Stimulated activated effector memory CD8-positive, alpha-beta T cell treated with anti-CD3 and anti-CD28 coated beads, Interleukin-12 subunit alpha, Interleukin-12 subunit beta, amount 100 ng/mL, for 72 hours (primary cell): Measurements from ENCODE around the gene CACTIN.

Source experiments
- ATAC-seq: fragments of 150-1000 bp; cut with Tn5 transposase; 2 replicates; pipeline ENCODE4 v1.10.0; 2021
- DNase-seq, 2 donors: peaks; one replicate each; pipeline ENCODE4 v3.0.0; 2021 to 2022; ENCODE audit warnings: low spot score in 2 of 2
- H3K27ac Mint-ChIP-seq: one replicate; pipeline ENCODE4 v1.8.0; 2022; ENCODE audit warnings: mild to moderate bottlenecking, mixed read lengths
- H3K36me3 Mint-ChIP-seq: one replicate; pipeline ENCODE4 v1.8.0; 2022; ENCODE audit warnings: mild to moderate bottlenecking, mixed read lengths
- H3K4me1 Mint-ChIP-seq: one replicate; pipeline ENCODE4 v1.8.0; 2022; ENCODE audit warnings: mixed read lengths
- H3K4me3 Mint-ChIP-seq: one replicate; pipeline ENCODE4 v1.8.0; 2022; ENCODE audit warnings: mild to moderate bottlenecking, mixed read lengths
- H3K9me3 Mint-ChIP-seq: one replicate; pipeline ENCODE4 v1.8.0; 2022; ENCODE audit warnings: mixed read lengths

Gene CACTIN

DNA sequence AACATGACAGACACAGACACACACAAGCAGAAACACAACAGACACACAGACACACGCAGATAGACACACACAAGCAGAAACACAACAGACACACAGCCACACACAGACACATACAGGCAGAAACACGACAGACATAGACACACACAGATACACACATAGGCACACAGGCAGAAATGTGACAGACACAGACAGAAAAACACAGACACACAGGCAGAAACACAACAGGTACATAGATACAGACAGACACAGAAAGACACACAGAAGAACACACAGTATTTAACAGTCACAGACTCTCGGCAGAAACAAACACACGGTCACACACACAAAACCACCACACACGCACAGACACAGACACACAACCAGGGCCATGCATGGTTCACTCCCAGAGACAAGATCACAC, 20.8 kb downstream of the CACTIN start:
- no peak overlapping the region for H3K27ac Mint-ChIP-seq
- no peak overlapping the region for H3K4me3 Mint-ChIP-seq
- no peak for ATAC-seq
- no peaks in the 10 kb centered on the region for H3K9me3 Mint-ChIP-seq
- DNase-seq: no peak
- H3K4me1 Mint-ChIP-seq: peaks cover 10% of the 10 kb centered on the region
- peaks cover 4% of the 10 kb centered on the region for H3K36me3 Mint-ChIP-seq

DNA sequence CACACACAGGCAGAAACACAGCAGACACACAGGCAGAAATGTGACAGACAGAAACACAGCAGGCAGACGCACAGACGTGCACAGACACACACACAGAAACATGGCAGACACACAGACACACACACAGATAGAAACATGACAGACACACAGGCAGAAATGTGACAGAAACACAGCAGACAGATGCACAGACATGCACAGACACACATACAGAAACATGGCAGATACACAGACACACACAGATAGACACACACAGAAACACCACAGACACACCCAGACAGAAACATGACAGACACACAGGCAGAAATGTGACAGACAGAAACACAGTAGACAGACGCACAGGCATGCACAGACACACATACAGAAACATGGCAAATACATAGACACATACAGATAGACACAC, 21.2 kb downstream of the CACTIN start:
- Mint-ChIP-seq H3K9me3 (no peaks in the 10 kb centered on the region), H3K27ac (no peak overlapping the region), H3K4me3 (no peak overlapping the region), H3K4me1 (peaks cover 10% of the 10 kb centered on the region), H3K36me3 (peaks cover 4% of the 10 kb centered on the region)
- no peak for ATAC-seq
- no peak for DNase-seq

- no peak overlapping the region for H3K27ac Mint-ChIP-seq
- DNase-seq: no peak
- no peaks in the 10 kb centered on the region for H3K9me3 Mint-ChIP-seq
- peak; percentile 58 for ATAC-seq
- no peak overlapping the region for H3K4me3 Mint-ChIP-seq
- H3K36me3 Mint-ChIP-seq: peaks cover under 1% of the 10 kb centered on the region
- H3K4me1 Mint-ChIP-seq: peaks cover 10% of the 10 kb centered on the region
These were observed 21.6 kb downstream of the CACTIN start for GRCh38 chr19:3604987-3605343.

DNA sequence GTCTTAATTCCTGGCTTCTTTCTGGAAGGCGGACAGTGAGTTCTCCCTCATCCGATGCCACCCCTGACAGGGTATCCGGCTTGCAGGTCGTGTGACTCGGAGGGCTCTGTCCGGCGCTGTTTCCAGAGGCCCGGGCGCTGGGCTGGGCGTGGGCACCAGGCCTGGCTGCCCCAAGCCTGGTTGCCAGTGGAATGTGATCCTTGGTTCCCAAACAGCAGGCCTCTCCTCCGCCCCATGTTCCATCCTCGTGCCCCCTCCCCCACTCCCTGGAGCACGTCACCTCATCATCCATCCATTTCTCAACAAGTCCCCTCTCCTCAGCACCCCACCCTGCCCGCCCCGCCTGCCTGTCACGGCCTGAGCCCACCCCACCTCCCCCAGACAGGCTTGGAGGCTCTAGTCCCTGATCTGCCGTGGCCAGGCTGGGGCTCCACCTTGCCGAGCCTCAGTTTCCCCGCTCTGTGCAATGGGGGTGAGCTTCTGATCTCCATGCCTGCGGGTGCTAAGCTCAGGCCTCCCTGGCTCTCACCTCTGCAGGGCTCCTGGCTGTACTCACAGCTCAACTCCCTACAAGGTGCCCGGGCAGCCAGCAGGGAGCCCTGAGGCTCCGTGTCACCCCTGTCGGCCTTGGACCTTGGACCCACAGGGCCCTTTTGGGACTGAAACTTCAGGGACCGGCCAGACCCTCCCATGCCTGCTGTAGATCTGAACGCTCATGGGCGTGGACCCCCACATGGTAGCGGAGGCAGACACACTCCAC, 22.2 kb downstream of the CACTIN start:
- H3K36me3 Mint-ChIP-seq: no peaks in the 10 kb centered on the region

DNA sequence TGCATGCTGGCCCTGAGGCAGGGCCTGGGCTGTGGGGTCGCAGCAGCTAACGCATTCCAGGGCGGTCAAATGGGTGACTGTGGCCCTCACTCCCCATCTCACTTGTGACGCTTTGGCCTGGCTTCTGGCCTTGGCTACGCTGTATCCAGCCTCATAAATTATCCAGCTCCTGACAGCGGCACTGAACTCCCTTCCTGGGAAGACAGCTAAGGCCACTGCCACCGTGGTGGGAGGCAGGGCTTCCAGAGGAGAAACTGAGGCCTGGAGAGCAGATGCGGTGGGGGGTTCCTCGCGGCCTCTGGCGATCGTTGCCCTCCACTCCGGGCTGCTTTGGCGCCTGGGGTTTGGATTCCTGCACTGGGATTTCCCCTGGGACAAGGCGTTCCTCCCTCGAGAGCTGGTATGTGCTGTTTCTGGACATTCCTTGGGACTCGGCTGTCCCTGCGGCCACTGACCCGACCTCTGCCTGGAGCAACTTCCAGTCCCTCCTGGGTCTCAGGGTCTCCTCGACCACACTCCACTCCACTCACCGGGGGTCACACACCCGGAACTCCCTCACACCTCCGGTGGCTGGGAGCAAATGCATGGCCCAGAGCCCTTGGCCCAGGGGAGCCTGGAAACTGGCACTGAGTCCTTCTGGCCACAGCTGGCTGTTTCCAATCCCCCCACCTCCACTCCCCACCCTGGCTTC, 23.3 kb downstream of the CACTIN start:
- H3K27ac Mint-ChIP-seq: no peak overlapping the region
- no peaks in the 10 kb centered on the region for H3K9me3 Mint-ChIP-seq
- no peak for DNase-seq
- no peak for ATAC-seq
- H3K36me3 Mint-ChIP-seq: no peaks in the 10 kb centered on the region
- peaks cover 8% of the 10 kb centered on the region for H3K4me1 Mint-ChIP-seq
- no peak overlapping the region for H3K4me3 Mint-ChIP-seq

More for the DNA sequence above, 22.2 kb downstream of the CACTIN start:
- no peak overlapping the region for H3K4me3 Mint-ChIP-seq
- H3K27ac Mint-ChIP-seq: no peak overlapping the region
- no peaks in the 10 kb centered on the region for H3K9me3 Mint-ChIP-seq
- DNase-seq (peak in 1 of 2 donors; percentile 64), ATAC-seq (peak; percentile 17)
- peaks cover 10% of the 10 kb centered on the region for H3K4me1 Mint-ChIP-seq

DNA sequence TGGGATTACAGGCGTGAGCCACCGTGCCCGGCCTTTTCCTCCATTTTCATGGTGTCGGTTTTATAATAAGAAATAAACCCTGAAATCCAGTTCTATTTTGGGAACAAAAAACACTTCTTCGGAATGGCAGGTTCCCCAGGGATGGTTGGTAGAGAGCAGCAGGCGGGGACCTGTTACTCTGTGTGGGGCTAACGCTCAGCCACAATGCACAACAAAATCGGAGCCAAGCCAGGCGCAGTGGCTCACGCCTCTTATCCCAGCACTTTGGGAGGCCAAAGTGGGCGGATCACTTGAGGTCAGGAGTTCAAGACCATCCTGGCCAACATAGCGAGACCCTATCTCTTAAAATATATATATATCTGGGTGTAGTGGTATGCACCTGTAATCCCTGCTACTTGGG, 25.6 kb downstream of the CACTIN start:
- H3K9me3 Mint-ChIP-seq: no peaks in the 10 kb centered on the region
- no peaks in the 10 kb centered on the region for H3K36me3 Mint-ChIP-seq
- no peaks in the 10 kb centered on the region for H3K4me1 Mint-ChIP-seq
- ATAC-seq (no peak), DNase-seq (no peak)
- no peak overlapping the region for H3K27ac Mint-ChIP-seq
- H3K4me3 Mint-ChIP-seq: no peak overlapping the region

DNA sequence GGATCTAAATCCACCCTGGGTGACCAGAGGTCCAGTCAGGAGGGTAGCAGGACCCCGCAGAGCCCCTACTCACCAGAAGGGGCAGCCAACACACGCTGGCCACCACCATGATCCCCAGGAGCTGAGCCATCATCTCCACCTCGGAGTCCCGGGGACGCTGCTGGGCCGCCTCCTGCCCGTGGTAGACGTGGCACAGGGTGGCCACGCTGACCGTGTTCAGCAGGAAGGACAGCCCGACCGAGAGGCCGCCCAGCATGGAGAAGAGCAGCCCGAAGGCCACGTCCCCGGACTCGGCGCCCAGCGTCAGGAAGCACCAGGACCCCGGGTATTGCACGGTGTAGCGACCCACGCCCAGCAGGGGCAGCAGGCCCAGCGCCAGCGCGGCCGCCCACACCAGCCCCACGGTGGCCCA, 26.8 kb downstream of the CACTIN start:
- no peaks in the 10 kb centered on the region for H3K9me3 Mint-ChIP-seq
- no peak for ATAC-seq
- H3K4me1 Mint-ChIP-seq: no peaks in the 10 kb centered on the region
- DNase-seq: no peak
- H3K4me3 Mint-ChIP-seq: no peak overlapping the region
- H3K27ac Mint-ChIP-seq: no peak overlapping the region
- H3K36me3 Mint-ChIP-seq: no peaks in the 10 kb centered on the region

GRCh38 chr19:3595521-3596061, 31.0 kb downstream of the CACTIN start:
- Mint-ChIP-seq H3K36me3 (no peaks in the 10 kb centered on the region), H3K4me1 (no peaks in the 10 kb centered on the region), H3K4me3 (no peak overlapping the region), H3K9me3 (no peaks in the 10 kb centered on the region), H3K27ac (no peak overlapping the region)
- no peak for ATAC-seq
- DNase-seq: no peak

- H3K4me3 Mint-ChIP-seq: no peak overlapping the region
- H3K9me3 Mint-ChIP-seq: no peaks in the 10 kb centered on the region
- no peaks in the 10 kb centered on the region for H3K36me3 Mint-ChIP-seq
- DNase-seq (no peak), ATAC-seq (no peak)
- no peak overlapping the region for H3K27ac Mint-ChIP-seq
- H3K4me1 Mint-ChIP-seq: no peaks in the 10 kb centered on the region
These were observed 33.4 kb downstream of the CACTIN start for GRCh38 chr19:3593156-3593555.

DNA sequence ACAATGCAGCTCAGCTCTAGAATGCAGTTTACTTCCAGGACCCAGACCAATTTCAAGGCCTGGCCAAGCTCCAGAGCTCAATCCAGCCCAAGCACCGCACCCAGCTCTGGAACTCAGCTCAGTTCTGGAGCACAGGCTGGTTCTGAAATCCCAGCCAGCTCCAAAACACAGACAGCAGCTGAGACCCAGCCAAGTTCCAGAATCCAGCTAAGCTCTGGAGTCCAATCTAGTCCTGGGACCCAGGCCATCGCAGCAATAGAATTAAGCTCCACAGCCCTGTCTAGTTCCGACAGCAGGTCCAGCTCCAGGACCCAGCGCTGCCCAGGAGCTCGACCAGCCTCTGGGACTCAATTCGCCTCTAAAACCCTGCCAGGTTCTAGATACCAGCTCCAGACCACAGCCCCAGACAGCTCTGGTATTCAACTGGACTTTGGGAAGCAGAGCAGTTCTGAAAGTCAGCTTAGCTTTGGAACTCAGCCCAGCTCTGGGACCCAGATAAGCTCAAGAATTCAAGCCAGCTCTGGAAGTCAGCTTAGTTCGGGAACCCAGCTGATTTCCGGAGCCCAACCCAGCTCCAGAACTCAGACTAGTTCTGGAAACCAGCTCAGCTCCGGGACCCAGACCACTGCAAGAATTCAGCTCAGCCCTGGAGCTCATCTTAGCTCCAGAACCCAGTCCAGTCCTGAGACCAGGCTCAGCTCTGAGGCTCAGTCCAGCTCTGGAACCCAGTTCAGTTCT, 34.5 kb downstream of the CACTIN start:
- H3K4me3 Mint-ChIP-seq: no peak overlapping the region
- no peak for DNase-seq
- no peaks in the 10 kb centered on the region for H3K9me3 Mint-ChIP-seq
- no peak for ATAC-seq
- no peaks in the 10 kb centered on the region for H3K36me3 Mint-ChIP-seq
- no peak overlapping the region for H3K27ac Mint-ChIP-seq
- no peaks in the 10 kb centered on the region for H3K4me1 Mint-ChIP-seq

DNA sequence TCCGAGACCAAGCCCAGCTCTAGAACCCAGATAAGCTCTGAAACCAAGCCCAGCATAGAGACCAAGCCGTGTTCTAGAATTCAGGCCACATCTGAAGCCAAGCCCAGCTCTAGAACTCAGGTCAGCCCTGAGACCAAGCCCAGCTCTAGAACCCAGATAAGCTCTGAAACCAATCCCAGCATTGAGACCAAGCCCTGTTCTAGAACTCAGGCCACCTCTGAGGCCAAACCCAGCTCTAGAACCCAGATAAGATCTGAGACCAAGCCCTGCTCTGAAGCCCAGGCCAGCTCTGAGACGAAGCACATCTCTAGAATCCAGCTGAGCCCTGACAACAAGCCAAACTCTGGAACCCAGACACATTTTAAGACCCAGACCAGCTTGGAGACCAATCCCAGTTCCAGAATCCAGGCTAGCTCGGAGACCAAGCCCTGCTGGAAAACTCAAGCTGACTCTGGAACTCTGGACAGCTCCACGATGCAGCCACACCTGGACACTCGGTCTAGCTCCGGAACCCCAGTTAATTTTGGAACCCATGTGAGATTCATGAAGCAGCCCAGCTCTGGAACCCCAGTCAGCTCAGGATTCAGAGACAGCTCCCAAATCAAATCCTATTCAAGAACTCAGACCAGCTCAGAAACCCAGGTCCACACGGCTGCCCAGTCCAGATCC, 35.5 kb downstream of the CACTIN start:
- ATAC-seq (no peak), DNase-seq (no peak)
- no peak overlapping the region for H3K27ac Mint-ChIP-seq
- no peak overlapping the region for H3K4me3 Mint-ChIP-seq
- H3K36me3 Mint-ChIP-seq: no peaks in the 10 kb centered on the region
- no peaks in the 10 kb centered on the region for H3K9me3 Mint-ChIP-seq
- no peaks in the 10 kb centered on the region for H3K4me1 Mint-ChIP-seq

- no peak overlapping the region for H3K4me3 Mint-ChIP-seq
- H3K27ac Mint-ChIP-seq: no peak overlapping the region
- DNase-seq (no peak), ATAC-seq (no peak)
- no peaks in the 10 kb centered on the region for H3K36me3 Mint-ChIP-seq
- no peaks in the 10 kb centered on the region for H3K9me3 Mint-ChIP-seq
- H3K4me1 Mint-ChIP-seq: no peaks in the 10 kb centered on the region
These were observed 36.6 kb downstream of the CACTIN start for GRCh38 chr19:3589949-3590348.

DNA sequence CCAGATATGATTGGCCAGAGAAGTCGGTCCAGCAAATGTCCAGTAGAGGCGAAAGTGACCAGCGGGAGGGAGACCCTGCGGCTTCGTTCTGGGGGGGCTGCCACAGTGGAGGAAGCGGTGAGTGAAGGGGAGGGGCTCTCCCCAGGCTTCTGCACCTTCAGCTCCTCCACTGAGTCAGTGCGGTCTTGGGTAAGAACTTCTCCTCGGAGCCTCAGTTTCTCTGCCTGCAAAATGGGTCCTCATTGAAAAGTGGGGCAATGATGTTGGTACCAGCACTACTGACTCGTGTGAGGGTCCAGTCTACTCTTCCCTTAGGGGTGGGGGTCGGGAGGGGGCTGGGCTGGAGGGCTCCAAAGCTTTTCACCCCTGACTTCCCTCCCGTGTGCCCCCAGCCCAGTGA, 37.2 kb downstream of the CACTIN start:
- Mint-ChIP-seq H3K9me3 (no peaks in the 10 kb centered on the region), H3K4me3 (no peak overlapping the region), H3K36me3 (no peaks in the 10 kb centered on the region), H3K27ac (peak overlapping the region; percentile 48), H3K4me1 (no peaks in the 10 kb centered on the region)
- no peak for DNase-seq
- ATAC-seq: no peak

DNA sequence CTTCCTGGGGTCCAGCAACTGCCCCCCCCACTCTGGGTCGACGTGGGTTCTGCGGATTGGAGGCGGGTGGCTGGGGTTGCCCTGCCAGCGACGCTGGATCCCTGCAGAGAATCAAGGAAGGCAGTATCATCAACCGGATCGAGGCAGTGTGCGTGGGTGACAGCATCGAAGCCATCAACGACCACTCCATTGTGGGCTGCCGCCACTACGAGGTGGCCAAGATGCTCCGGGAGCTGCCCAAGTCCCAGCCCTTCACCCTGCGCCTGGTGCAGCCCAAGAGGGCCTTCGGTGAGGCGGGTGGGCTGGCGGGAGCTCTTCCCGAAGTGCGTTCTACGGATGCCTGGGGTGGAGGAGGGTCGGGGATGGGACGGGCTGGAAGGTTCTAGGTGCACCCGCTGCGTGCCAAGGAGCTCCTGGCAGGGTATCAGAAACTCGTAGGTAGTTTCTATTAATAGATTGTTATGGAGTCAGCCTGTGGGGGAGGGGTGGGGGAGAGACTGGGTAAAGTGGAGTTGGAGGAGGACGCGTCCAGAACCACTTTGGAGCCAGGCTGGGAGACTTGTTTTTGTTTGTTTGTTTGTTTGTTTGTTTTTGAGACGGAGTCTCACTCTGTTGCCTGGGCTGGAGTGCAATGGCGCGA, 39.8 kb downstream of the CACTIN start:
- Mint-ChIP-seq H3K9me3 (no peaks in the 10 kb centered on the region), H3K4me3 (peak overlapping the region; percentile 35)

GRCh38 chr19:3586127-3586626, 40.4 kb downstream of the CACTIN start:
- DNase-seq: no peak
- Mint-ChIP-seq H3K4me1 (no peaks in the 10 kb centered on the region), H3K9me3 (no peaks in the 10 kb centered on the region), H3K4me3 (peak overlapping the region; percentile 35), H3K36me3 (no peaks in the 10 kb centered on the region), H3K27ac (no peak overlapping the region)
- no peak for ATAC-seq

More for the DNA sequence above, 39.8 kb downstream of the CACTIN start:
- Mint-ChIP-seq H3K36me3 (no peaks in the 10 kb centered on the region), H3K4me1 (no peaks in the 10 kb centered on the region), H3K27ac (no peak overlapping the region)
- DNase-seq (no peak), ATAC-seq (no peak)
